Liver (tissue), 9 donors: ENCODE measurements around the gene SEMA4C. TPM values are rescaled to one million over a fixed set of nuclear protein-coding genes. Genes with fewer than 3 reads are reported as not detected.
"Not testable (repeated sequence)": the region's sequence is repeated elsewhere in the genome, so short reads cannot be mapped to it uniquely, and the experiment has no call there.

Experiments used
- DNase-seq: peaks from one replicate; pipeline ENCODE4 v3.0.0-alpha.2; 2017; ENCODE audit warnings: low spot score
- H3K27ac ChIP-seq, 2 donors: one replicate each; pipeline ENCODE4 v1.7.0; 2013; ENCODE audit warnings: inconsistent platforms in 2 of 2, low read length in 2 of 2, control low read depth in 1 of 2, low read depth in 1 of 2, mild to moderate bottlenecking in 1 of 2
- H3K27me3 ChIP-seq, 4 donors: one replicate each; pipeline versions ENCODE4 v1.6.1 to v1.7.0; 2013; ENCODE audit warnings: low read length in 3 of 4, inconsistent platforms in 1 of 4, mild to moderate bottlenecking in 1 of 4, moderate library complexity in 1 of 4; ENCODE audit not compliant: control insufficient read depth in 4 of 4, insufficient read depth in 4 of 4
- H3K36me3 ChIP-seq, 4 donors: one replicate each; pipeline versions ENCODE4 v1.6.1 to v1.7.0; 2013; ENCODE audit warnings: low read length in 3 of 4, mild to moderate bottlenecking in 3 of 4, low read depth in 1 of 4, moderate library complexity in 1 of 4; ENCODE audit not compliant: control insufficient read depth in 4 of 4, insufficient read depth in 3 of 4
- H3K4me1 ChIP-seq, 4 donors: one replicate each; pipeline versions ENCODE4 v1.6.1 to v1.7.0; 2013; ENCODE audit warnings: low read length in 3 of 4, mild to moderate bottlenecking in 3 of 4, moderate library complexity in 1 of 4; ENCODE audit not compliant: control insufficient read depth in 4 of 4, insufficient read depth in 4 of 4
- H3K4me3 ChIP-seq, 3 donors: one replicate each; pipeline versions ENCODE4 v1.6.1 to v1.7.0; 2013; ENCODE audit warnings: low read length in 3 of 3, control low read depth in 1 of 3, low read depth in 1 of 3, mild to moderate bottlenecking in 1 of 3
- H3K9ac ChIP-seq, 2 donors: one replicate each; pipeline ENCODE4 v1.7.0; 2013; ENCODE audit warnings: low read length in 2 of 2, mild to moderate bottlenecking in 2 of 2, moderate library complexity in 2 of 2, control low read depth in 1 of 2, low read depth in 1 of 2
- H3K9me3 ChIP-seq, 4 donors: one replicate each; pipeline versions ENCODE4 v1.6.1 to v1.7.0; 2013; ENCODE audit warnings: low read length in 3 of 4; ENCODE audit not compliant: control insufficient read depth in 4 of 4
- ATF3 ChIP-seq: IDR thresholded peaks from 2 replicates; pipeline ENCODE4 v1.6.1; 2016; ENCODE audit warnings: antibody characterized with exemption
- CTCF ChIP-seq: fragments of 150-350 bp; IDR thresholded peaks from 2 replicates; pipeline ENCODE4 v1.5.1; 2017; ENCODE audit warnings: improper control_type of control experiment, low read depth, low read length; ENCODE audit not compliant: missing input control
- EGR1 ChIP-seq, 2 donors: IDR thresholded peaks; 2 replicates each; pipeline ENCODE4 v1.6.1; 2016 to 2018; ENCODE audit warnings: antibody characterized with exemption in 2 of 2, low read depth in 2 of 2
- FOXA1 ChIP-seq: IDR thresholded peaks from 2 replicates; pipeline ENCODE4 v1.6.1; 2016; ENCODE audit warnings: antibody characterized with exemption
- FOXA2 ChIP-seq: IDR thresholded peaks from 2 replicates; pipeline ENCODE4 v1.6.1; 2016; ENCODE audit warnings: antibody characterized with exemption
- GABPA ChIP-seq, 2 donors: IDR thresholded peaks in 1 of 2; conservative IDR thresholded peaks in 1 of 2; 2 replicates each; pipeline ENCODE4 v1.6.1; 2016; ENCODE audit warnings: antibody characterized with exemption in 2 of 2, mild to moderate bottlenecking in 1 of 2, moderate library complexity in 1 of 2
- HNF4A ChIP-seq, 2 donors: conservative IDR thresholded peaks; 2 replicates each; pipeline ENCODE4 v1.6.1; 2016; ENCODE audit warnings: antibody characterized with exemption in 2 of 2, mild to moderate bottlenecking in 2 of 2
- HNF4G ChIP-seq: IDR thresholded peaks from 2 replicates; pipeline ENCODE4 v1.6.1; 2016; ENCODE audit warnings: antibody characterized with exemption
- JUND ChIP-seq, 2 donors: IDR thresholded peaks; 2 replicates each; pipeline ENCODE4 v1.6.1; 2016; ENCODE audit warnings: antibody characterized with exemption in 2 of 2
- NR2F2 ChIP-seq: IDR thresholded peaks from 2 replicates; pipeline ENCODE4 v1.6.1; 2016; ENCODE audit warnings: antibody characterized with exemption
- RAD21 ChIP-seq, 2 donors: IDR thresholded peaks; 2 replicates each; pipeline ENCODE4 v1.6.1; 2016; ENCODE audit warnings: antibody characterized with exemption in 2 of 2, mild to moderate bottlenecking in 2 of 2
- RXRA ChIP-seq, 2 donors: IDR thresholded peaks; 2 replicates each; pipeline ENCODE4 v1.6.1; 2017 to 2018; ENCODE audit warnings: antibody characterized with exemption in 2 of 2, mild to moderate bottlenecking in 1 of 2
- SP1 ChIP-seq: IDR thresholded peaks from 2 replicates; pipeline ENCODE4 v1.6.1; 2018; ENCODE audit warnings: antibody characterized with exemption, mild to moderate bottlenecking
- TAF1 ChIP-seq: conservative IDR thresholded peaks from 2 replicates; pipeline ENCODE4 v1.6.1; 2016; ENCODE audit warnings: antibody characterized with exemption, mild to moderate bottlenecking
- YY1 ChIP-seq: IDR thresholded peaks from 2 replicates; pipeline ENCODE4 v1.6.1; 2016; ENCODE audit warnings: antibody characterized with exemption, mild to moderate bottlenecking
- WGBS: extraction: QIAGEN DNeasy Blood & Tissue Kit; methylation state at CpG from one replicate; pipeline ENCODE4 v1.1.7; 2013; 5-methylcytosine and 5-hydroxymethylcytosine counted together
- polyA plus RNA-seq, 2 donors: library from polyadenylated mRNA; stranded (reverse) in 1 of 2; unstranded in 1 of 2; fragments of 200-250 nt in 1 of 2; fragments of >200 nt in 1 of 2; fragmentation: Nextera tagmentation in 1 of 2; extraction: Ambion mirVana in 1 of 2; gene quantifications; one replicate each; pipeline versions ENCODE4 v1.2.1 to v1.2.3, GENCODE V29; 2013 to 2015
- total RNA-seq, 2 donors: library from RNA; depleted of rRNA; stranded (reverse); fragments of >200 nt; gene quantifications; one replicate each; pipeline ENCODE4 v1.2.3, GENCODE V29; 2014
- TF ChIP-seq, protein P1 (sequence below): IDR thresholded peaks from 2 replicates; pipeline ENCODE4 v1.6.1; 2016; ENCODE audit warnings: antibody characterized with exemption
- TF ChIP-seq, protein P2 (sequence below): IDR thresholded peaks from 2 replicates; pipeline ENCODE4 v1.6.1; 2016; ENCODE audit warnings: antibody characterized with exemption, mild to moderate bottlenecking
- TF ChIP-seq, protein P3 (sequence below): IDR thresholded peaks from 2 replicates; pipeline ENCODE4 v1.6.1; 2016; ENCODE audit warnings: antibody characterized with exemption
- donor health status: healthy.
- donor health status: healthy.
- donor health status: healthy.
- donor health status: healthy.
- donor health status: healthy.

The SEMA4C gene
- total and polyA plus RNA-seq, 4 donors = 3.7 to 23.2 (median 13.2) TPM

- DNase-seq = no peak
- H3K4me3 ChIP-seq = no peak overlapping the region
- no peak for TF ChIP-seq CTCF
- peaks cover 19 to 80% (median 59%) of the 10 kb centered on the region in 4 donors for H3K4me1 ChIP-seq
- WGBS = 92% methylated on average over 19 of the region's 19 CpGs
- H3K9ac ChIP-seq = no peak overlapping the region
- H3K9me3 ChIP-seq = no peaks in the 10 kb centered on the region
- peak overlapping the region in 1 of 2 donors; percentile 65 for H3K27ac ChIP-seq
- H3K36me3 ChIP-seq = peaks cover 7 to 38% (median 14%) of the 10 kb centered on the region in 4 donors
- H3K27me3 ChIP-seq = no peaks in the 10 kb centered on the region
These were observed 6.1 kb downstream of the SEMA4C start for GRCh38 chr2:96863575-96864342.

- Histone ChIP-seq H3K4me1 (peaks cover 19 to 81% (median 60%) of the 10 kb centered on the region in 4 donors), H3K36me3 (peaks cover 7 to 38% (median 14%) of the 10 kb centered on the region in 4 donors), H3K27ac (peak overlapping the region in 1 of 2 donors; percentile 65)
- WGBS = 86% methylated on average over 4 of the region's 4 CpGs
- H3K27me3 ChIP-seq, H3K9ac ChIP-seq, DNase-seq, H3K9me3 ChIP-seq, H3K4me3 ChIP-seq: not testable (repeated sequence)
These were observed 6.8 kb downstream of the SEMA4C start for GRCh38 chr2:96863056-96863455.

DNA sequence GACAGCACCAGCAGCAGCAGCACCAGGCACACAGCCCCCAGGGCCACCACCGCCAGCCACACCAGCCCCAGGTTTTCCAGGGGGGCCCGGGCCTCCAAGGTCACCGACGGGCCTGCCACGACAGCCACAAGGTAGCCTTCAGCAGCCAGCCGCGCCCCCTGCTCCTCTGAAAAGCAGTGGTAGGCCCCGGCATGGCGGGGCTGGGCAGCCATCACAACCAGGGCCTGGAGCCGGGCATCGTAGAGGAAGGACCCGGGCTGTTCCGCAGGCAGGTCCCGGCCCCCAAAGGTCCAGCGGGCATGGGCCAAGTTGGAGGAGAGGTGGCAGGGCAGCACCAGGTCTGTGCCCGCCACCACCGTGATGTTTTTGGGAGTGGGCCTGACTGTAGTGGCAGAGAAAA is 8.8 kb downstream of the SEMA4C start:
- DNase-seq = no peak
- peaks cover 11 to 74% (median 55%) of the 10 kb centered on the region in 4 donors for H3K4me1 ChIP-seq
- no peak for TF ChIP-seq JUND (IDR thresholded peaks at IDR 0.05)
- no peak for TF ChIP-seq SP1
- TF ChIP-seq GABPA (IDR thresholded peaks at IDR 0.05 in 1 of 2, conservative IDR thresholded peaks at IDR 0.05 in 1 of 2) = no peak
- no peak for TF ChIP-seq HNF4A (conservative IDR thresholded peaks at IDR 0.05)
- TF ChIP-seq, protein P1, sequence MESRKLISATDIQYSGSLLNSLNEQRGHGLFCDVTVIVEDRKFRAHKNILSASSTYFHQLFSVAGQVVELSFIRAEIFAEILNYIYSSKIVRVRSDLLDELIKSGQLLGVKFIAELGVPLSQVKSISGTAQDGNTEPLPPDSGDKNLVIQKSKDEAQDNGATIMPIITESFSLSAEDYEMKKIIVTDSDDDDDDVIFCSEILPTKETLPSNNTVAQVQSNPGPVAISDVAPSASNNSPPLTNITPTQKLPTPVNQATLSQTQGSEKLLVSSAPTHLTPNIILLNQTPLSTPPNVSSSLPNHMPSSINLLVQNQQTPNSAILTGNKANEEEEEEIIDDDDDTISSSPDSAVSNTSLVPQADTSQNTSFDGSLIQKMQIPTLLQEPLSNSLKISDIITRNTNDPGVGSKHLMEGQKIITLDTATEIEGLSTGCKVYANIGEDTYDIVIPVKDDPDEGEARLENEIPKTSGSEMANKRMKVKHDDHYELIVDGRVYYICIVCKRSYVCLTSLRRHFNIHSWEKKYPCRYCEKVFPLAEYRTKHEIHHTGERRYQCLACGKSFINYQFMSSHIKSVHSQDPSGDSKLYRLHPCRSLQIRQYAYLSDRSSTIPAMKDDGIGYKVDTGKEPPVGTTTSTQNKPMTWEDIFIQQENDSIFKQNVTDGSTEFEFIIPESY = no peak
- no peak for TF ChIP-seq NR2F2
- TF ChIP-seq HNF4G = no peak
- TF ChIP-seq, protein P2, sequence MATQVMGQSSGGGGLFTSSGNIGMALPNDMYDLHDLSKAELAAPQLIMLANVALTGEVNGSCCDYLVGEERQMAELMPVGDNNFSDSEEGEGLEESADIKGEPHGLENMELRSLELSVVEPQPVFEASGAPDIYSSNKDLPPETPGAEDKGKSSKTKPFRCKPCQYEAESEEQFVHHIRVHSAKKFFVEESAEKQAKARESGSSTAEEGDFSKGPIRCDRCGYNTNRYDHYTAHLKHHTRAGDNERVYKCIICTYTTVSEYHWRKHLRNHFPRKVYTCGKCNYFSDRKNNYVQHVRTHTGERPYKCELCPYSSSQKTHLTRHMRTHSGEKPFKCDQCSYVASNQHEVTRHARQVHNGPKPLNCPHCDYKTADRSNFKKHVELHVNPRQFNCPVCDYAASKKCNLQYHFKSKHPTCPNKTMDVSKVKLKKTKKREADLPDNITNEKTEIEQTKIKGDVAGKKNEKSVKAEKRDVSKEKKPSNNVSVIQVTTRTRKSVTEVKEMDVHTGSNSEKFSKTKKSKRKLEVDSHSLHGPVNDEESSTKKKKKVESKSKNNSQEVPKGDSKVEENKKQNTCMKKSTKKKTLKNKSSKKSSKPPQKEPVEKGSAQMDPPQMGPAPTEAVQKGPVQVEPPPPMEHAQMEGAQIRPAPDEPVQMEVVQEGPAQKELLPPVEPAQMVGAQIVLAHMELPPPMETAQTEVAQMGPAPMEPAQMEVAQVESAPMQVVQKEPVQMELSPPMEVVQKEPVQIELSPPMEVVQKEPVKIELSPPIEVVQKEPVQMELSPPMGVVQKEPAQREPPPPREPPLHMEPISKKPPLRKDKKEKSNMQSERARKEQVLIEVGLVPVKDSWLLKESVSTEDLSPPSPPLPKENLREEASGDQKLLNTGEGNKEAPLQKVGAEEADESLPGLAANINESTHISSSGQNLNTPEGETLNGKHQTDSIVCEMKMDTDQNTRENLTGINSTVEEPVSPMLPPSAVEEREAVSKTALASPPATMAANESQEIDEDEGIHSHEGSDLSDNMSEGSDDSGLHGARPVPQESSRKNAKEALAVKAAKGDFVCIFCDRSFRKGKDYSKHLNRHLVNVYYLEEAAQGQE = no peak
- TF ChIP-seq ATF3 = no peak
- no peak for TF ChIP-seq FOXA2
- no peak for TF ChIP-seq RAD21 (IDR thresholded peaks at IDR 0.05)
- TF ChIP-seq RXRA (IDR thresholded peaks at IDR 0.05) = no peak
- TF ChIP-seq TAF1 = no peak
- TF ChIP-seq EGR1 (IDR thresholded peaks at IDR 0.05; ENCODE audit: low read depth in 2 of 2) = no peak
- no peak for TF ChIP-seq YY1
- TF ChIP-seq CTCF = no peak
- no peak for TF ChIP-seq FOXA1
- TF ChIP-seq, protein P3, sequence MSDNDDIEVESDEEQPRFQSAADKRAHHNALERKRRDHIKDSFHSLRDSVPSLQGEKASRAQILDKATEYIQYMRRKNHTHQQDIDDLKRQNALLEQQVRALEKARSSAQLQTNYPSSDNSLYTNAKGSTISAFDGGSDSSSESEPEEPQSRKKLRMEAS = no peak

More for the DNA sequence above, 8.8 kb downstream of the SEMA4C start:
- no peak overlapping the region for H3K4me3 ChIP-seq
- no peak overlapping the region for H3K9ac ChIP-seq
- H3K36me3 ChIP-seq = peaks cover 7 to 38% (median 14%) of the 10 kb centered on the region in 4 donors
- 96% methylated on average over 17 of the region's 17 CpGs for WGBS
- H3K27me3 ChIP-seq = no peaks in the 10 kb centered on the region
- H3K27ac ChIP-seq = peak overlapping the region; percentile 78 to 80
- no peaks in the 10 kb centered on the region for H3K9me3 ChIP-seq
